ENCODE measurements around the gene SLC1A5.
"Not testable (repeated sequence)": the region's sequence is repeated elsewhere in the genome, so short reads cannot be mapped to it uniquely, and the experiment has no call there.

SLC1A5 gene

DNA sequence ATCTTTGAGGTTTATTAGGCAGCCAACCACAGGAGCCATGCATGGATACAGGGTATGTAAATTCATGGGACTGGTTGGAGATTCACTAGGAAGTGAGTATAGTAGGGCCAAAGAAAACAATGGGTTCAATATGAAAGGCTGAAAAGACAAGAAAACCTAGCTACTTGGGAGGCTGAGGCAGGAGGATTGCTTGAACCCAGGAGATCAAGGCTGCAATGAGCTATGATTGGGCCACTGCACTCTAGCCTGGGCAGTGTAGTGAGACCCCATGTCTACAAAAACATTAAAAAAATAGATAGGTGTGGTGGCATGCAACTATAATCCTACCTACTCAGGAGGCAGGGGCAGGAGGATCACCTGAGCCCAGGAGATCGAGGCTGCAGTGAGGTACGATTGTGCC, 10.3 kb upstream of the SLC1A5 start:
- no peak for DNase-seq

DNA sequence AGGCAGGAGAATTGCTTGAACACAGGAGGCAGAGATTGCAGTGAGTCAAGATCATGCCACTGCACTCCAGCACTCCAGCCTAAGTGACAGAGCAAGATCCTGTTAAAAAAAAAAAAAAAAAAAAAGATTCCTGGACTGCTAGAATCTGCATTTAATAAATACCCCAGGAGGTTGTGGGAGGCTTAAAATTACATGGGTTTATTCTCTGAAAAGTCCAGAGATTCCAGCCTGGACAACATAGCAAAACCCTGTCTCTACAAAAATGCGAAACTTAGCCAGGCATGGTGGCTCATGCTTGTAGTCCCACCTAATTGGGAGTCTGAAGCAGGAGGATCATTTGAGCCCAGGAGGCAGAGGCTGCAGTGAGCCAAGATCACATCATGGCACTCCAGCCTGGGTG, 9.5 kb upstream of the SLC1A5 start:
- DNase-seq: no peak

DNA sequence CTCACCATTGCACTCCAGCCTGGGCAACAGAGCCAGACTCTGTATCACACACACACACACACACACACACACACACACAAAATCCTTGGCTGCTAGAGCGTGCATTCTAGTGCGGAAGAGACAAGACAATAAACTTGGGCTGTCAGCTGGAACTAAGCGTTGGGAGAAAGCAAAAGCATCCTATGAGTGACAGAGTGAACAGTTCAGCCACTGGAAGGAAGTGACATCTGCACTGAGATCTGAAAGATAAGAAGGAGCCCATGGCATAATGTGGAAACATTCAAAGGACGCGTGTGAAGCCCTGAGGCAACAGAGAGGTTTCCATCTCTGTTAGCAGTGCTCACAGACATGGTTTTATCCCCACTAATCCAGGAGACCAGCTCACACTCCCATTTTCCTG, 3.5 kb upstream of the SLC1A5 start:
- DNase-seq: peak; percentile 75

DNA sequence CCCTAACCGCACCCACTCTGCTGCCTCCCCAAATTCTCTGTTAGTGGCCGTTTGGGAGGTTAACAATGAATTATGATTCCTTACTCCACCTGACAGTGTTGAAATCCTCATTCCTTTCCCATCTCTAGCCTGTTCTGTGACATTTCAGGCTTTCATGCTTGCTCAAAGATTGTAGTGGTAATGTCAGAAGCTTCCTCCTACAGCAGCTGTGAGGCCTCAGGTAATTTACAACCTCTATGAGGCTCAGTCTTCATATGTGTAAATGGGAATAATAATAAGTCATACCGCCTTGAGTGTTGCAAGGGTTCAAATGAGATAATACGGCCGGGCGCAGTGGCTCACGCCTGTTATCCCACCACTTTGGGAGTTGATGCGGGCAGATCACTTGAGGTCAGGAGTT, 977 bp upstream of the SLC1A5 start:
- DNase-seq: no peak

DNA sequence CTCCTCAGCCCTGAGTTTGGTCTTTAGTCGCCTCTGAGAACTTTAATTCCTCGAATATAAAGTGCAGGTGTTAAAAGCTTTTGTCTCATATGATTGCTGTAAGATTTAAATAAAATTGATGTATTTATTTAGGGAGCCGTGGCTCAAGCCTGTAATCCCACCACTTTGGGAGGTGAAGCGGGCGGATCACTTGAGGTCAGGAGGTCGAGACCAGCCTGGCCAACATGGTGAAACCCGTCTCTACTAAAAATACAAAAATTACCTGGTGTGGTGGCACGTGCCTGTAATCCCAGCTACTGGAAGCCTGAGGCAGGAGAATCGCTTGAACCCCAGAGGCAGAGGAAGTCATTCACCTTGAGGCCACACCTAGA, 559 bp upstream of the SLC1A5 start:
- DNase-seq: no peak

DNA sequence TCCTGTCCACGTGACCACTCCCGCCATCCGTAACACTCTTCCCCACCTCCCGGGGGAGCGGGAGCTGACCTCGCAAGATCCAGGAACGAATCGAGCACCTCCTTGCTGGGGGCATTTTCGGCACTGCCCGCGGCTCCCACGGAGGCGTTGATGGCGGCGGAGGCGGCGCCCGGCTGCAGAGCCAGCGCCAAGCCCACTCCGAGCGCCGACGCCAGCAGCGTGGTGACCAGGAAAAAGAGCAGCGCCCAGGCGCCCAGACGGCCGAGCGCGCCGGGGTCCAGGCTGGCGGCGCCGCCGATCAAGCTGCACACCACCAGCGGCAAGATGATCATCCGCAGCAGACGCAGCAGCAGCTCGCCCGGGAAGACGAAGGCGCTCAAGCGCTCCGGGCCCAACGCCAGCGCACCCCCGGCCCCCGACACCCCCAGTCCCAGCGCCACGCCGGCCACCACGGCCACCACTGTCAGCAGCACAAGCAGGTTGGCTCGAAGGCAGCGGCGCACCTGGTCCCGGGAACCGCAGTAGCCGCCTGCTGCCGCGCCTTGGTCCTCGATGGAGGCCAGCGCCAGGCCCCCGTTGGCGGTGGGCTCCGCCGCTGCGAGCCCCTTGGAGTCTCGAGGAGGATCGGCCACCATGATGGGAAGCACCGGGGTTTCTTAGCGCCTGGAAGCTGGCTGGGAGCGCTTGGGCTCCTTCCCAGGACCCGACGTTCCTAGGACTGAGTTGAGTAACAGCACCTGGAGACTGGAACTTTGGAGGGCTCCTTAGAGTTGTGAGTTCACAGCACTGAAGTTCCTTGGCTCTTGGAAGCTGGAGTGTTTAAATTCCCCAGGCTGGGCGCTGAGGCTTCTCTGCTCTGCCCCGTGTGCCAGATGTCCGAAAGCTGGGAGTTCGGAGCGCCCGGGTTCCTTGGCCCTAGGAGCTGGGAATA, 798 bp downstream of the SLC1A5 start:
- DNase-seq: peak; percentile 60

DNA sequence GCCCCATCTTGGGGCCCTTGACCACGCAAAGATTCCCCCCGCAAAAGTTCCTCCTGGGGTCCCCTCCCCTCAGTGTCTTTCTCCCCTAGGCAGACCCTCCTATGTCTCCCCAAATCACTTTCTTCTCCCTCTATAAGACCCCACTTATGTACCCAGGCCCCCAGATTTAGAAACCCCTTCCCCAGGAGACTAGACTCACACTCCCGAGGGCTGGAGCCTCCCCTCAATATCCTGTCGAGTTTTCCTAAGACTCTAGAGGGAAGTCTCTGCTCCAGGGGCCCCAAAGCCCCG, 1.4 kb downstream of the SLC1A5 start:
- no peak for DNase-seq

DNA sequence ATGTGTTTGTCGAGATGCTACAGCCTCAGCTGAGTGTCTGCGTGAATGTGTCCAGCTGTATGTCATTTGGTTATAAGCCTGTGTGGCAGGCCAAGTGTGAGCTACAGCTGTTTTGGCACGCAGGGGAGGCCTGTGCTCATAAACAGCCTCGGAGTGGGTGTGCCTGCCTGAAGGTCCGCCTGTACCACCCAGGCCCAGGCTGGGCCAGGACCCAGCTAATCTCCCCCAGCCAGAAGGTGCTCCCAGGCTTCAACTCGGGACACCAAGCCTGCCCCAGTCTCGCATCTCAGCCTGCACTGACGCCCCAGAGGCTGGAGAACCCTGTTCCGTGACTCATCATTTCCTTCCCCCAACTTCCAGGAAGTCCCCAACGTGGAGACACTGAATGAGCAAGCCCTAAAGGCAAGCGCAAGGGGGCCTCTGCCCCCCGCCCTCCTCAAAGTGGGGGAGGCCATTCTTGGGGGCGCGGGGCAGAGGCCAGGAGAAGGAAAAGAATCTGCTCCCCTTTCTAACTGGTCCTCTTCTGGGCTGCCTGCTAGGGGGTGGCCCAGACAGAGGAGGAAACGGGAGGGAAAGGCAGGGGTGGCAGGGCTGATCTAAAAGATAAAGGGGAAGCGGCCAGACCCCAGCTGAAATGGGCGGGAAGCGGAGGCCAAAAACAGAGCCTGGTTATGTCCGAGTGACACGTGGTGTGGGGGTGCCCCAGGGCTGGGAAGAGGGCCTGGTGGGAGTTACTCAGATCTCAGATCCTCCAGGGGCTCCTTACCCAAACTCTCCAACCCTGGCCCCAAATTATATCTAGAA, 2.0 kb downstream of the SLC1A5 start:
- DNase-seq: peak; percentile 98

DNA sequence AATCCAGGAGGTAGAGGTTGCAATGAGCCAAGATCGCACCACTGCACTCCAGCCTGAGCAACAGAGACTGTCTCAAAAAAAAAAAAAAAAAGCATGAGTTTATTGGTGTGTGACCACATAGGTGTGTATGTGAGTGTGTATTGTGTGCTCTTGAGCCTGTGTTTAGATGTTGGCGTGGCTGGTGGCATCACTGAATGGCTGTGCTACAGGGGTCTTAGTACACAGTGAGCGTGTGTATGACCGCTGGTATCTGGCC, 2.5 kb downstream of the SLC1A5 start:
- DNase-seq: no peak

DNA sequence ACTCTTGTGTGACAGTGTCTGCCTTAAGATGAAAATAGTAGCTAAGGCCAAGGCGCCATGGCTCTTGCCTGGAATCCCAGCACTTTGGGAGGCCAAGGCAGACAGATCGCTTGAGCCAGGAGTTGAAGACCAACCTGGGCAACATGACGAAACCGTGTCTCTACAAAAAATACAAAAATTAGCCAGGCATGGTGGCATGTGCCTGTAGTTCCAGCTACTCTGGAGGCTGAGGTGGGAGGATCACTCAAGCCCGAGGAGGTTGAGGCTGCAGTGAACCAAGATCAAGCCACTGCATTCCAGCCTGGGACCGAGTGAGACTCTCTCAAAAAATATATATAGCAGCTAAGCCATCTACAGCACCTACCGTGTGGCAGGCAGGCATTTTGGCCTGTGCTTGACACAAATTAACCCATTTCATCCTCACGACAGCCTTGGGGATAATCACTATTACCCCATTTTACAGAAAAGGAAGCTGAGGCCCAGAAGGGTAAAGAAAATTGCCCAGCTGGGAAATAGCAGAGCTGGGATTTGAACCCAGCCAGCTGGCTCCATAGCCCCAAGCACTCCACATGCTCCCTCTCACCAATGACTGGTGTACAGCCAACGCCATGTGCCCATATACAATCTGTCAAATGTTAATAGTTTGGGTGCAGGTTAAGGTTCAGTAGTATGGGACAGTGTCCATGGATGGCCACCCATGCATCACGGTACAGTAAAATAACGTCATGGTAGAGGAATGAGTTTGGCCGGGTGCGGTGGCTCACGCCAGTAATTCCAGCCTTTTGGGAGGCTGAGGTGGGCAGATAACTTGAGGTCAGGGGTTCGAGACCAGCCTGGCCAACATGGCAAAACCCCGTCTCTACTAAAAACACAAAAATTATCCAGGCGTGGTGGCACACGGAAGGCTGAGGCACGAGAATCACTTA, 3.1 kb downstream of the SLC1A5 start:
- DNase-seq: peak; percentile 15

DNA sequence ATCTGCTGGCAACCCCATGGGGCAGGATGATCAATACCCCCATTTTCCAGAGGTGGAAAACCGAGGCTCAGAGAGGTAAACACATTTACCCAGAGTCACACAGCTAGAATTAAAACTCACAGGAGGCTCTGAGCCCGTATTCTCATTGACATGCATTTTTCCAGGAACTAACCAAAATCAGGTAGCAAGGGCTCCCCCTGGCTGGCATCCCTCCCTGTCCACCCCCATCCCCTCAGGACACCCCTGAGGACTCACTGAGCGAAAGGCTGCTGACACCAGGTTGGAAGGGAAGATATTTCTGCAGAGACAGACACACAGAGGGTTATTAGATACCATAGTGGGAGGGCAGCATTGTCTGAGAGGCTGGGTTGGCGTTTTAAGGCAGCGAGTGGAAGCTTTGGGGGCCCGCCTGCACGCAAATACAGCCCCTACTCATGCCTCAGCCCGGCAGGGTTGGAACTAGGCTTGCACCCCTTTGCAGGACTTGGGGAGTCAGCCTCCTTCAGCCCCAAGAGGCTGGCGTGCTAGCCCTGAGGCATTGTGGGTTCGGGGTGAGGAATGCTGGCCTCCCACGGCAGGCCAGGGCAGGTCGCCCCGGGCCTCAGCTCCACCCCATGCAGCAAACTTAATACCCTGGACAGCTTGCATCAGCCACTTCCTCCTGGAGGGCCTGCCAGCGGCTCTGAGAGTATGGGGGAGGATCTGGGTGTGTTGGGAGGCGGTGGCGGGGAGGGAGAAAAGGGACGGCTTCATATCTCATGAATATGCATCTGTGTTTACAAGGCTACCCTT, 3.9 kb downstream of the SLC1A5 start:
- DNase-seq: peak; percentile 95

DNA sequence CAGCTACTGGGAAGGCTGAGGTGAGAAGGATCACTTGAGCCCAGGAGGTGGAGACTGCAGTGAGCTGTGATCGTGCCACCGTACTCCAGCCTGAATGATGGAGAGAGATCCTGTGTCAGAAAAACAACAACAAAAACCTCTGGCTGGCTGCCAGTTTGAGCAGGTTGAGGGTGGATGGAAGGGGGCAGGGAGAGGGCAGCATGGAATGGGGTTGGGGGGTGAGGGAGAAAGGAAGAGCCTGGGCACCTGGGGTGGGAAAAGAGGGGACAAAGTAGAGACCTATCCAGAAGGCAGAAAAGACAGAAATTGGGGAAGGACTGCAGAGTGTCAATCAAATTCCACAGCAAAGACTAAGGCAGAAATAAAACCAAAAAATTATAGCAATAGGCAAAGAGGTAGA, 4.7 kb downstream of the SLC1A5 start:
- peak; percentile 24 for DNase-seq

DNA sequence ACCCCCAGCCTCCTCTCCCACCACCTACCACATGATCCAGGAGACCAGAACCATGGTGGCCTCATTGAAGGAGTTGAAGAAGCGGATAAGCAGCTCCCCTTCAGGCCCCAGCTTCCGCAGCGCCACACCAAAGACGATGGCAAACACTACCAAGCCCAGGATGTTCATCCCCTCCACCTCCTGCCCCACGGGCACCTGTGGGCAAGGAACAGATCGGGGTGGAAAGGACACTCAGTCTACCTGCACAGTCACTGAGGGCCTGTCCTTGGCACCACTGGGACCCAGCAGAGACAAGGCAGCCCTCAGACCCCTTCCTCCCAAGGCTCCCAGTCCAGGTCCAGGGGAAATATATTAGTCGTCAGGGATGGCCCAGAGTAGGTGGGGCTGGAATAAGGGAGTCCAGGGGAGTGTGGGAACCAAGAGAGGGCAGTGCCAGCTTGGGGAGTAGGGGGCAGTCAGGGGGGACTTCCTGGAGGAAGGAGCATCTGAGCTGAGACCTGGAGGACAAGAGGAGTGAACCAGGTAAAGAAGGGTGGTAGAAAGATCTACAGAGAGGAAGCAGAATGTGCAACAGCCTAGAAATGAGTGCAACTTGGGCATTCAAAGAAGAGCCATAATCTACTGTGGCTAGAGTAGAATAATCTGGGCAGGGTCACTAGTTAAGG, 5.9 kb downstream of the SLC1A5 start:
- no peak for DNase-seq

DNA sequence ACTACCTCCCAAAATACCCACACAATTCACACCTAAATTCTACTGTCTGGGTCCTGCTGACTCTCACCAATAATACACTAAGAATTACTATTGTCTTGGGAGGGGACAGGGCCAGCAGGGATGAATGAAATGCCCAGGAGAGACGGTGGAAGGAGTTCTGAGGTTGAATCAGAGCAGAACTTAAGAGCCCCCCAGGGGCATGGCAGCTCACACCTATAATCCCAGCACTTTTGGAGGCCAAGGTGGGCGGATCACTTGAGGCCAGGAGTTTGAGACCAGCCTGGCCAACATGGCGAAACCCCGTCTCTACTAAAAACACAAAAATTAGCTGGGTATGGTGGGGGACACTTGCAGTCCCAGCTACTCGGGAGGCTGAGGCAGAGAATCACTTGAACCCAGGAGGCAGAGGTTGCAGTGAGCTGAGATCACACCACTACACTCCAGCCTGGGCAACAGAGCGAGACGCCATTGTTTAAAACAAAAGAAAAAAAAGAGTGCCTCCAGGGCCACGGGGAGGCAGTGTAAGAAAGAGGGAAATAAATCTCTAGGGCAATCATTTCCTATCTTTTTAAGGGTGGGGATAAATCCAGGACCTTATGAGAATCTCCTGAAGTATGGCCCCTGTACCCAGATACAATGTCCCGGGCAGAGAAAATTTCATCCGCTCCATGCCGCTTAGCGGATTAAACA, 10.3 kb downstream of the SLC1A5 start:
- DNase-seq: peak; percentile 51

DNA sequence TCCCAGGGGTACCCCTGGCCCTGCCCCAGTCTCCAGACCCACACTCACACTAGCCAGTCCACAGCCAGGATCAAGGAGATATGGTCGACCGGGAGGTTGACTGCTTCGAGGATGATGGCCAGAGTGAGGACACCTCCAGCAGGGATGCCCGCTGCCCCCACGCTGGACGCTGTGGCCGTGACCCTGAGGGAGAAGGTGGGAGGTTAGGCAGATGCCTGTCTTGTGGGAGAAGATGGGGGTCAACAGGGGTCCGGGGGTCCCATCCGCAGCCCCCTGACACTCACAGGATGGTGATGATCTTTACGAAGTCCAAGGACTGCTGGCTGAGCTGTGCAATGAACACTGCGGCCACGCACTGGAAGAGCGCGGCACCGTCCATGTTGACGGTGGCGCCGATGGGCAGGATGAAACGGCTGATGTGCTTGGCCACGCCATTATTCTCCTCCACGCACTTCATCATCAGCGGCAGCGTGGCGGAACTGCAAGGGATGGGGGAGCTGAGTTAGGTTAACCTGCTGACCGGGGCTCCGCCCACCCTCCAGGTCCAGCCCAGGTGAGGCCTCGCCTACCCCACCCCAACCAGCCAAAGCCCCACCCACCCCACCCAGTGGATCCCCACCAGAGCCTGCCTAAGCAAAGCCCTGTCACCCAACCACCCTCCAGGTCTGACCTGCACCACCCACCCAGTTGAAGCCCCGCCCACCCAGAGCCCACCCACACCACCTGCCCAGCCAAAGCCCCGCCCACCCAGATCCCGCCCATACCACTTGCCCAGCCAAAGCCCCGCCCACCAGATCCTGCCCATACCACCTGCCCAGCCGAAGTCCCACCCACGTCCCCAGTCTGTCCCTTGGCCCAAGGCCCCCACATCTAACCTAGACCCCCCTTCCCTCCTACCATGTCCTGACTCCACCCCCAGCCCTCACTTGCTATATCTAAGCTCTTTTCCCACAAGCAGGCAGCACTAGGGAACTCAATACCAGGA, 11.2 kb downstream of the SLC1A5 start:
- DNase-seq: peak; percentile 54

DNA sequence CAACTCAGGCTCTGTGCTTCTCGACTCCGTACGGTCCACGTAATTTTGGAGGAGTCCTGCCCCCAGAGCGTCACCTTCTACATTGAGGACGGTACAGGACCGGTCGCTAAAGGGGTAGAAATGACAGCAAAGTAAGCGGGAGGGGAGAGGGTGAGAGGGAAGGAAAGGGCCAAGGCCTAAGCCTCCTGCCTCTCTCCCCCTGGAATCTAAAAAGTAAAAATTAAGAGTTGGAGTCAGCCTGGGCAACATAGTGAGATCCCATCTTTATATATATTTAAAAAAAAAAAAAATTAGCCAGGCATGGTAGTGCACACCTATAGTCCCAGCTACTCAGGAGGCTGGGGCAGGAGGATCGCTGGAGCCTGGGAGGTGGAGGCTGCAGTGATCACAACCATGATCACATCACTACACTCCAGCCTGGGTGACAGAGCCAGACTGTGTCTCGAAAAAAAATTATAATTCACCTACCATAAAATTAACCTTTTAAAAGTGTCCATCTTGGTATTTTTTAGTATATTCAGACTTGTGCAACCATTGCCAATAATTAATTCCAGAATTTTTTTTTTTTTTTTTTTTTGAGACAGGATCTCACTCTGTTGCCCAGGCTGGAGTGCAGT, 12.6 kb downstream of the SLC1A5 start:
- no peak for DNase-seq

DNA sequence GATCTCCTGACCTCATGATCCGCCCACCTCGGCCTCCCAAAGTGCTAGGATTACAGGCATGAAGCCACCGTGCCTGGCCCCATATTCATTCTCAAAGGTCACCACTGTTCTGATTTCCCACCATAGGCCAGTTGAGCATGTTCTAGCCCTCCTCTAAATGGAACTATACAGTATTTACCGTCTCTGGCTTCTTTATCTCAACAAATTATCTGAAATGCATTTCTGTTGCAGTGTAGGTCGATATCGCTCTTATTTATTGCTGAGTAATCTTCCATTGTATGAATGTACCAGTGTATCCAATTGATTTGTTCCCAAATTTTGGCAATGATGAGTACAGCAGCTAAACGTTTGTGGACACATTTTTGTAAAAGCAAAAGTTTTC, 15.4 kb downstream of the SLC1A5 start:
- DNase-seq: no peak

DNA sequence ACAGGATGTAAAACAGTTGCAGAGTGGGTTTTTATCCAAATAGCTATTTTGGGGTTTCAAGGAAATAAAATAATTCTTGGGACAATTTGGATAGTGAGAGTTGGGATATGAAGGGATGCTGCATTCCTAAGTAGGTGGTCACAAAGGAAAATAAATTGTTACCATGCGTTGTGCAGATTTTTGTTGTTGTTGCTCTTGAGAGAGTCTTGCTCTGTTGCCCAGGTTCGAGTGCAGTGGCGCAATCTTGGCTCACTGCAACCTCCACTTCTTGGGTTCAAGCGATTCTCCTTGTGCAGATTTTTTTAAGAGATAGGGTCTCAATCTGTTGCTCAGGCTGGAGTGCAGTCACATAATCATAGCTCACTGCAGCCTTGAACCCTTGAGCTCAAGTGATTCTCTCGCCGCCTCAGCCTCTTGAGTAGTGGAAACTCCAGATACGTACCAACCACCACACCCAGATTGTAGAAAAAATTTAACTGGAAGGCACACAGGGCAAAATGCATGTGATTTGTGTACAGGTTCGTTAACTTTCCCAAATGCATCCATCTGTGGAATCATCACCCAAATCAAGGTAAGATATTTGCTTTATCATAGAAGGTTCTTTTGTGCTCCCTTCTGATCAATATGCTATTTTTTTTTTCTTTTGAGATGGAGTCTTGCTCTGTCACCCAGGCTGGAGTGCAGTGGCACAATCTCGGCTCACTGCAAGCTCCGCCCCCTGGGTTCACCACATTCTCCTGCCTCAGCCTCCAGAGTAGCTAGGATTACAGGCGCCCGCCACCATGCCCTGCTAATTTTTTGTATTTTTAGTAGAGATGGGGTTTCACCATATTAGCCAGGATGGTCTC, 16.0 kb downstream of the SLC1A5 start:
- peak; percentile 23 for DNase-seq

DNA sequence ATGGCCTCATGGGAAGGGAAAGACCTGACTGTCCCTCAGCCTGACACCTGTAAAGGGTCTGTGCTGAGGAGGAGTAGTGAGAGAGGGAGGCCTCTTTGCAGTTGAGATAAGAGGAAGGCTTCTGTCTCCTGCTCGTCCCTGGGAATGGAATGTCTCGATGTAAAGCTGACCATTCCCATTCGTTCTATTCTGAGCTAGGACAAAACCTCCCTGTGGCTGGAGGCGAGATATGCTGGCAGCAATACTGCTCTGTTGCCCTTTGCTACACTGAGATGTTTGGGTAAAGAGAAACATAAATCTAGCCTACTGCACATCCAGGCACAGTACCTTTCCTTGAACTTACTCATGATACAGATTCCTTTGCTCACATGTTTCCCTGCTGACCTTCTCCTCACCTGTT, 19.6 kb downstream of the SLC1A5 start:
- not testable (repeated sequence) for DNase-seq
